ENCODE data around the gene PRM3.

PRM3 gene

GRCh38 chr16:11297492-11298142 lies 24.2 kb upstream of the PRM3 start:
- DNase-seq (ENCODE audit: extremely low read depth, low read depth) = peak; percentile 32
- TF ChIP-seq, protein P1, sequence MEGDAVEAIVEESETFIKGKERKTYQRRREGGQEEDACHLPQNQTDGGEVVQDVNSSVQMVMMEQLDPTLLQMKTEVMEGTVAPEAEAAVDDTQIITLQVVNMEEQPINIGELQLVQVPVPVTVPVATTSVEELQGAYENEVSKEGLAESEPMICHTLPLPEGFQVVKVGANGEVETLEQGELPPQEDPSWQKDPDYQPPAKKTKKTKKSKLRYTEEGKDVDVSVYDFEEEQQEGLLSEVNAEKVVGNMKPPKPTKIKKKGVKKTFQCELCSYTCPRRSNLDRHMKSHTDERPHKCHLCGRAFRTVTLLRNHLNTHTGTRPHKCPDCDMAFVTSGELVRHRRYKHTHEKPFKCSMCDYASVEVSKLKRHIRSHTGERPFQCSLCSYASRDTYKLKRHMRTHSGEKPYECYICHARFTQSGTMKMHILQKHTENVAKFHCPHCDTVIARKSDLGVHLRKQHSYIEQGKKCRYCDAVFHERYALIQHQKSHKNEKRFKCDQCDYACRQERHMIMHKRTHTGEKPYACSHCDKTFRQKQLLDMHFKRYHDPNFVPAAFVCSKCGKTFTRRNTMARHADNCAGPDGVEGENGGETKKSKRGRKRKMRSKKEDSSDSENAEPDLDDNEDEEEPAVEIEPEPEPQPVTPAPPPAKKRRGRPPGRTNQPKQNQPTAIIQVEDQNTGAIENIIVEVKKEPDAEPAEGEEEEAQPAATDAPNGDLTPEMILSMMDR (IDR thresholded peaks at IDR 0.05; ENCODE audit: low read depth, low read length) = no peak

- no peak for DNase-seq (ENCODE audit: extremely low read depth, low read depth)
- TF ChIP-seq, protein P1 (IDR thresholded peaks at IDR 0.05; ENCODE audit: low read depth, low read length) = no peak
These were observed 23.5 kb upstream of the PRM3 start for GRCh38 chr16:11296706-11297491.

DNA sequence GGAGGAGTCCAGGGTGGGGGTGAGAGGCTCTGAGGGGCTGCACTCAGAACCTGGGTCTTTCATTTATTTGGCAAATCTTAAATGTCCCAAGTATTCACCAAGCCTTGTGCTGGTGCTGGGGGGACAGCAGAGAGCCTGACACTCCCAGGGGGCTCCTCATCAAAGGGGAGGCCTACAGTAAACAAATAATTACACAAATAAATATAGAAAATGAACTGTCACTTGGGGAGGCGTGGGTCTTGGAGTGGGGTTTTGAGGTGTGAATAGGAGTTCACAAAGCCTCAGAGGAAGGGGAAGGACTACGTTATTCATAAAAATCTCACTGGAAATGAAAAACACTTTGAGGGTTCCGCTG lies 22.9 kb upstream of the PRM3 start:
- DNase-seq (ENCODE audit: extremely low read depth, low read depth) = no peak
- TF ChIP-seq, protein P1 (IDR thresholded peaks at IDR 0.05; ENCODE audit: low read depth, low read length) = no peak

- no peak for DNase-seq (ENCODE audit: extremely low read depth, low read depth)
- TF ChIP-seq, protein P1 (IDR thresholded peaks at IDR 0.05; ENCODE audit: low read depth, low read length) = no peak
These were observed 22.2 kb upstream of the PRM3 start for GRCh38 chr16:11295672-11296071.

GRCh38 chr16:11292076-11292748 lies 18.8 kb upstream of the PRM3 start:
- no peak for DNase-seq (ENCODE audit: extremely low read depth, low read depth)
- TF ChIP-seq, protein P1 (IDR thresholded peaks at IDR 0.05; ENCODE audit: low read depth, low read length) = no peak

DNA sequence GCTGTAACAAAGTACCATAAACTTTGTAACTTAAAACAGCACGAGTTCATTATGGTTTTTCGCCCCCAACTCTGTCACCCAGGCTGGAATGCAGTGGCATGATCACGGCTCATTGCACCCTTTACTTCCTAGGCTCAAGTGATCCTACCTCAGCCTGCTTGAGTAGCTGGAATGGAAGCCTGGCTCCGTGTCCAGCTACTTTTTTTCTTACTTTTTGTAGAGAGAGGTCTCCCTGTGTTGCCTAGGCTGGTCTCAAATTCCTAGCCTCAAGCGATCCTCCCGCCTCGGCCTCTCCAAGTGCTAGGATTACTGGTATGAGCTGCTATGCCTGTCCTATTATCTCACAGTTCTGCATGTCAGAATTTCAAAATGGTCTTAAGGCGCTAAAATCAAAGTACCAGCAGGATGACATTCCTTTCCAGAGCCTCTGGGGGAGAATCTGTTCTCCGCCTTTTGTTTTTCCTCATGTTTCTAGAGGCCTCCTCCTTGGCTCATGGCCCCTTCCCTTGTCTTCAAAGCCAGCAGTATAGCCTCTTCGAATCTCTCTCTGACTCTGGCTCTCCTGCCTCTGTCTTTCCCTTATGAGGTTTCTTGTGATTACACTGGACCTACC lies 17.8 kb upstream of the PRM3 start:
- TF ChIP-seq, protein P1 (IDR thresholded peaks at IDR 0.05; ENCODE audit: low read depth, low read length) = no peak
- DNase-seq (ENCODE audit: extremely low read depth, low read depth) = no peak
